HepG2 (cell line): ENCODE data around the gene JMJD6. TPM values are rescaled to one million over a fixed set of nuclear protein-coding genes. Genes with fewer than 3 reads are reported as not detected.
"Not testable (repeated sequence)": the region's sequence is repeated elsewhere in the genome, so short reads cannot be mapped to it uniquely, and the experiment has no call there.

Source experiments
- ATAC-seq: fragments of 200-7000 bp; cut with Tn5 transposase; 3 replicates; pipeline ENCODE4 v1.9.1; 2020; ENCODE audit warnings: mild to moderate bottlenecking, moderate library complexity
- BruUV-seq: library from RNA; stranded (reverse); fragments of 400-500 nt; replicated peaks from 2 replicates; lab custom pipeline; 2021; lab: Mats Ljungman, UMichigan
- CTCF ChIA-PET: fragments of 300-600 bp; formaldehyde crosslinking; extraction: SDS; loops from one replicate; lab custom pipeline; 2021; ENCODE audit warnings: low total read pairs, inconsistent platforms, low intra/inter-chr PET ratio; lab: Yijun Ruan, JAX
- POLR2A ChIA-PET: fragments of 350-600 bp; sonication (Branson Sonifier 250); formaldehyde crosslinking; loops from one replicate; lab custom pipeline; 2020; ENCODE audit warnings: antibody characterized with exemption, inconsistent platforms; lab: Yijun Ruan, JAX
- DNase-seq: peaks from one replicate; pipeline ENCODE4 v3.0.0-alpha.2; 2015; ENCODE audit warnings: low spot score
- FAIRE-seq: peaks from 3 replicates; lab custom pipeline; 2011; peaks lifted over from hg19 to GRCh38; lab: Jason Lieb, UNC
- H2AFZ ChIP-seq: one replicate; pipeline ENCODE4 v1.6.1; 2011; ENCODE audit warnings: low read length, inconsistent platforms
- H3K27ac ChIP-seq: fragments of 300-600 bp; 3 replicates; pipeline ENCODE4 v1.8.0; 2011; ENCODE audit warnings: mixed run types, mild to moderate bottlenecking, mixed read lengths, low read length, inconsistent platforms; ENCODE audit not compliant: insufficient read depth; ENCODE audit errors: extremely low read length
- H3K27me3 ChIP-seq, 2 experiments: fragments of 200-600 bp in 1 of 2; 2 replicates in 1 of 2; 3 replicates in 1 of 2; pipeline versions ENCODE4 v1.6.0 to v1.8.0; 2011; ENCODE audit warnings: low read length in 2 of 2, mild to moderate bottlenecking in 2 of 2, moderate library complexity in 2 of 2, inconsistent platforms in 1 of 2; ENCODE audit not compliant: insufficient read depth in 2 of 2, control insufficient read depth in 1 of 2
- H3K36me3 ChIP-seq, 2 experiments: fragments of 200-600 bp in 1 of 2; replicated peaks in 1 of 2; 2 replicates in 1 of 2; 3 replicates in 1 of 2; pipeline versions ENCODE4 v1.5.1 to v1.8.0; 2011; ENCODE audit warnings: low read length in 2 of 2, inconsistent platforms in 1 of 2; ENCODE audit not compliant: insufficient read depth in 2 of 2, control insufficient read depth in 1 of 2
- H3K4me1 ChIP-seq: 2 replicates; pipeline ENCODE4 v1.5.1; 2012; ENCODE audit warnings: low read length, inconsistent platforms; ENCODE audit not compliant: insufficient read depth
- H3K4me2 ChIP-seq: 2 replicates; pipeline ENCODE4 v1.6.0; 2011; ENCODE audit warnings: low read depth, low read length, inconsistent platforms
- H3K4me3 ChIP-seq, 3 experiments: fragments of 200-600 bp in 1 of 3; sonication (generic), shearing (Covaris generic) in 1 of 3; replicated peaks in 1 of 3; 2 replicates each; pipeline ENCODE4 v1.5.1; 2011 to 2016; ENCODE audit warnings: low read length in 3 of 3, inconsistent platforms in 2 of 3, low read depth in 2 of 3, mild to moderate bottlenecking in 2 of 3, control low read depth in 1 of 3, mixed read lengths in 1 of 3; ENCODE audit not compliant: insufficient read depth in 1 of 3
- H3K79me2 ChIP-seq: one replicate; pipeline ENCODE4 v1.6.1; 2011; ENCODE audit warnings: low read length, inconsistent platforms; ENCODE audit not compliant: insufficient read depth
- H3K9ac ChIP-seq: 2 replicates; pipeline ENCODE4 v1.6.0; 2011; ENCODE audit warnings: mild to moderate bottlenecking, low read depth, low read length, inconsistent platforms; ENCODE audit not compliant: insufficient read depth
- H3K9me3 ChIP-seq: 2 replicates; pipeline ENCODE4 v1.5.1; 2012; ENCODE audit warnings: mild to moderate bottlenecking, low read length
- H4K20me1 ChIP-seq: 2 replicates; pipeline ENCODE4 v1.6.0; 2011; ENCODE audit warnings: inconsistent platforms, mild to moderate bottlenecking, low read length, moderate library complexity; ENCODE audit not compliant: insufficient read depth
- DNMT1 ChIP-seq: sonication (generic); formaldehyde crosslinking; IDR thresholded peaks from 2 replicates; pipeline ENCODE4 v1.5.1; 2020; ENCODE audit warnings: mild to moderate bottlenecking, missing genetic modification reagents
- ELF3 ChIP-seq: IDR thresholded peaks from 2 replicates; pipeline ENCODE4 v1.6.1; 2016; ENCODE audit warnings: missing genetic modification reagents, missing compliant biosample characterization
- NCOA5 ChIP-seq: sonication (generic); formaldehyde crosslinking; IDR thresholded peaks from 2 replicates; pipeline ENCODE4 v1.4.0; 2020; ENCODE audit warnings: missing genetic modification reagents
- TBX2 ChIP-seq: sonication (generic); formaldehyde crosslinking; IDR thresholded peaks from 2 replicates; pipeline ENCODE4 v1.5.0; 2020; ENCODE audit warnings: missing genetic modification reagents, mild to moderate bottlenecking, borderline replicate concordance
- TFDP2 ChIP-seq: sonication (generic); formaldehyde crosslinking; IDR thresholded peaks from 2 replicates; pipeline ENCODE4 v1.4.0; 2020; ENCODE audit warnings: missing genetic modification reagents
- ZGPAT ChIP-seq: IDR thresholded peaks from 2 replicates; pipeline ENCODE4 v1.6.1; 2016; ENCODE audit warnings: mild to moderate bottlenecking
- ZNF121 ChIP-seq: sonication (generic); formaldehyde crosslinking; IDR thresholded peaks from 2 replicates; pipeline ENCODE4 v1.5.0; 2020; ENCODE audit warnings: mild to moderate bottlenecking, missing genetic modification reagents
- ZNF589 ChIP-seq: sonication (generic); formaldehyde crosslinking; conservative IDR thresholded peaks from 2 replicates; pipeline ENCODE4 v1.8.0; 2022; ENCODE audit warnings: mild to moderate bottlenecking, moderate library complexity, missing genetic modification reagents
- ZNF788 ChIP-seq: sonication (generic); formaldehyde crosslinking; IDR thresholded peaks from 2 replicates; pipeline ENCODE4 v1.5.0; 2020; ENCODE audit warnings: mild to moderate bottlenecking, missing genetic modification reagents, borderline replicate concordance
- ZSCAN21 ChIP-seq: sonication (generic); formaldehyde crosslinking; IDR thresholded peaks from 2 replicates; pipeline ENCODE4 v1.8.0; 2022; ENCODE audit warnings: mild to moderate bottlenecking, missing genetic modification reagents, moderate library complexity, borderline replicate concordance
- WGBS: methylation state at CpG from one replicate; pipeline ENCODE4 v1.1.6; 2017; ENCODE audit warnings: low lambda C conversion rate; 5-methylcytosine and 5-hydroxymethylcytosine counted together
- in situ Hi-C: cut with HindIII; loops from 2 replicates; pipeline ENCODE4 v1.10.0; 2017; ENCODE audit warnings: low pct_unique_long_range_greater_than_20kb; ENCODE audit not compliant: extremely low pct_ligation_motif_present
- intact Hi-C: fragments of 100-400 bp; cut with micrococcal nuclease; formaldehyde crosslinking; loops from one replicate; pipeline ENCODE4 v1.10.0; 2022; ENCODE audit not compliant: unreplicated experiment
- polyA plus RNA-seq, 8 experiments: library from polyadenylated mRNA; depleted of rRNA in 3 of 8; stranded (reverse) in 7 of 8; unstranded in 1 of 8; fragments of >200 nt; fragmentation: Illumina TruSeq in 4 of 8; extraction: Trizol in 4 of 8; gene quantifications; 2 replicates each; pipeline versions ENCODE4 v1.2.1 to v1.2.3, GENCODE V29; 2011 to 2016; ENCODE audit warnings: low read depth in 4 of 8, missing spikeins in 1 of 8, mixed read lengths in 1 of 8; ENCODE audit not compliant: insufficient read depth in 1 of 8
- total RNA-seq, 5 experiments: library from RNA; depleted of rRNA; stranded (reverse); fragments of >200 nt; fragmentation: Illumina TruSeq; extraction: Trizol; gene quantifications; 2 replicates each; pipeline ENCODE4 v1.2.3, GENCODE V29; 2016; ENCODE audit warnings: low read depth in 1 of 5
- TF ChIP-seq, protein P1 (sequence below): sonication (generic); formaldehyde crosslinking; IDR thresholded peaks from 2 replicates; pipeline ENCODE4 v1.5.0; 2020; ENCODE audit warnings: mild to moderate bottlenecking, missing genetic modification reagents, borderline replicate concordance

Gene JMJD6
- total and polyA plus RNA-seq, 2 of the 13 experiments (the other 11 are each of a cell fraction or from before 2014, with no cell fraction given), result 33.6 to 41.0 TPM

DNA sequence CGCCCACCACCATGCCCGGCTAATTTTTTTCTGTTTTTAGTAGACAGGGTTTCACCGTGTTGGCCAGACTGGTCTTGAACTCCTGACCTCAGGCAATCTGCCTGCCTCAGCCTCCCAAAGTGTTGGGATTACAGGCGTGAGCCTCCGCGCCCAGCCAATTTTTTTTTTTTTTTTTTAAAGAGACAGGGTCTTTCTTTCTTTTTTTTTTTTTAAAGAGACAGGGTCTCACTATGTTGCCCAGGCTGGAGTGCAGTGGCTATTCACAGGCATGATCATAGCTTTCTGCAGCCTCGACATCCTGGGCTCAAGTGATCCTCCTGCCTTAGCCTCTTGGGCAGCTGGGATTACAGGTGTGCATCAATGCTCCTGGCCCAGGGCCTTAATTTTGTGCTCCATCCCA, 14.1 kb downstream of the JMJD6 start:
- BruUV-seq, in situ Hi-C loops, CTCF ChIA-PET, H3K4me2 ChIP-seq, H3K9me3 ChIP-seq, H3K9ac ChIP-seq, FAIRE-seq, intact Hi-C loops, H4K20me1 ChIP-seq, ATAC-seq, H3K27ac ChIP-seq, H2AFZ ChIP-seq, H3K27me3 ChIP-seq, H3K4me3 ChIP-seq, DNase-seq: not testable (repeated sequence)
- peaks cover 49% of the 10 kb centered on the region for H3K4me1 ChIP-seq
- peaks cover 10 to 37% of the 10 kb centered on the region in 2 experiments for H3K36me3 ChIP-seq
- H3K79me2 ChIP-seq, result peaks cover 14% of the 10 kb centered on the region
- TF ChIP-seq ZNF121, result peak; percentile 42; the same call in 1 of the 2 replicates
- POLR2A ChIA-PET, result interaction anchor here (1.4 to 3.6 kb wide), 4 partner anchors 11 to 25 kb away, joined by 3 to 20 read pairs (median 6); partner anchors contain the start of genes MFSD11 and SRSF2
- WGBS, result 95% methylated on average over 7 of the region's 7 CpGs

DNA sequence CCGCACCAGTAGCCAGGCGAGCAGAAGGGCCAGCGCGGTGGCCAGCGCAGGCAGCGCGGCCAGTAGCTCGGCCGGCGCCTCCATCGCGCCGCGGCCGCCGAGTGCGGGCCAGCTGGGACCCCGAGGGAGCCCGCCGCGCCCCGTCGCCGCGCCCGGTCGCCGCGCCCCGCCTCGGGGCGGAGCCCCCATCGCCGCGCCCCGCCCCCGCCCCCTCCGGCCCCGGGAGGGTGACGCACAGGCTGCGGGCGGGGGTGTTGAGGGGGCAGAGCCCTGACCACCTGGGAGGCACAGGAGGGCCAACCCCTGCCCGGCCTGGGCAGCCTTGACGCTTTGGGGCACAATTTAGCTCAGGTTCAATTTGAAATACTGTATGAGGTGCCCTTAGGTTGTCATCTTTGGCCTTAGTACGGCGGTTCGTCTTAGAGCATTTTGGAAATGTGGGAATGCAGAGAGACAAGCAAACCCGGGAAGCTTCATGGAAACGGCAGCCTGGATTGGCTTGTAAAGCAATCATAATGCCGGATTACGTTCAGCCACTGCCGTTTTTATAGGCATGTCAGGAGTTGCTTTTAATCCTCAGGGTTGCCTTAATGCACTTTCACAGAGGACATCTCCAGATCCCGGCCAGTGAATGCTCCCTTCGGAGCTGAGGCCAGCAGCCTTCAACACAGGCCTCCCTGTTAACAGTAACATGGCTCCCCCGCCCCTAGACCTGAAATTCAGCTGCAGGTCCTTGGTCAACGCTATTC, 15.4 kb downstream of the JMJD6 start, which contains the start of gene MXRA7:
MXRA7 (minus strand) TSS at position 103 of the 749 bp plus-strand sequence; CDS start at position 84, 19 bp downstream.
- no peaks in the 10 kb centered on the region; the same call in 1 of the 2 replicates for H4K20me1 ChIP-seq
- no peaks in the 10 kb centered on the region for H3K27me3 ChIP-seq
- peaks cover 22% of the 10 kb centered on the region for H3K79me2 ChIP-seq
- POLR2A ChIA-PET, result interaction anchor here (0.7 to 3.6 kb wide), 10 partner anchors 10 to 160 kb away, joined by 3 to 20 read pairs (median 3); partner anchors contain the start of genes JMJD6, METTL23, MFSD11 and SRSF2
- BruUV-seq, result no TSS peak
- intact Hi-C loops, result no loop called here
- H3K4me1 ChIP-seq, result peaks cover 55% of the 10 kb centered on the region
- WGBS, result 17% methylated on average over 15 of the region's 56 CpGs
- H2AFZ ChIP-seq, result no peak within 1 kb of the TSS
- H3K4me2 ChIP-seq, result peak within 1 kb of the TSS; percentile 98
- no peak for DNase-seq
- H3K4me3 ChIP-seq, result peak within 1 kb of the TSS; percentile 61 to 76 (median 73)
- ATAC-seq, result peak; percentile 63
- FAIRE-seq, result no peak
- in situ Hi-C loops, result no loop called here
- H3K9me3 ChIP-seq, result no peaks in the 10 kb centered on the region
- H3K9ac ChIP-seq, result peak within 1 kb of the TSS; percentile 69
- CTCF ChIA-PET, result no interaction called here
- peaks cover 5 to 24% of the 10 kb centered on the region in 2 experiments for H3K36me3 ChIP-seq
- H3K27ac ChIP-seq, result peak within 1 kb of the TSS; percentile 11
- peak; percentile 29; the same call in 1 of the 2 replicates for TF ChIP-seq ZSCAN21 (CRISPR knock-in tag)
- no peak for TF ChIP-seq ZNF589 (CRISPR knock-in tag)
- TF ChIP-seq DNMT1 (CRISPR knock-in tag), result no peak
- TF ChIP-seq NCOA5 (CRISPR knock-in tag), result no peak
- TF ChIP-seq ELF3 (CRISPR knock-in tag), result peak; percentile 49; the same call in 1 of the 2 replicates
- TF ChIP-seq TBX2 (CRISPR knock-in tag), result peak; percentile 65; the same call in 1 of the 2 replicates
- TF ChIP-seq ZGPAT (CRISPR knock-in tag), result peak; percentile 32; the same call in 1 of the 2 replicates
- TF ChIP-seq ZNF788 (CRISPR knock-in tag), result 0 out of 2 replicates have a peak, but pooled peaks have one; percentile 41
- TF ChIP-seq, protein P1, sequence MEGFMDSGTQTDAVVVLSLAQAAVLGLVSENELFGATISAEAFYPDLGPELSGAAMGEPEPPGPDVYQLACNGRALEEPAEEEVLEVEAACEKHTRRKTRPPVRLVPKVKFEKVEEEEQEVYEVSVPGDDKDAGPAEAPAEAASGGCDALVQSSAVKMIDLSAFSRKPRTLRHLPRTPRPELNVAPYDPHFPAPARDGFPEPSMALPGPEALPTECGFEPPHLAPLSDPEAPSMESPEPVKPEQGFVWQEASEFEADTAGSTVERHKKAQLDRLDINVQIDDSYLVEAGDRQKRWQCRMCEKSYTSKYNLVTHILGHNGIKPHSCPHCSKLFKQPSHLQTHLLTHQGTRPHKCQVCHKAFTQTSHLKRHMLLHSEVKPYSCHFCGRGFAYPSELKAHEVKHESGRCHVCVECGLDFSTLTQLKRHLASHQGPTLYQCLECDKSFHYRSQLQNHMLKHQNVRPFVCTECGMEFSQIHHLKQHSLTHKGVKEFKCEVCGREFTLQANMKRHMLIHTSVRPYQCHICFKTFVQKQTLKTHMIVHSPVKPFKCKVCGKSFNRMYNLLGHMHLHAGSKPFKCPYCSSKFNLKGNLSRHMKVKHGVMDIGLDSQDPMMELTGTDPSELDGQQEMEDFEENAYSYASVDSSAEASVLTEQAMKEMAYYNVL, result no peak
- 0 out of 2 replicates have a peak, but pooled peaks have one; percentile 17 for TF ChIP-seq TFDP2 (CRISPR knock-in tag)
